22Rv1 (cell line): ENCODE data around the gene PRR33.

ENCODE experiments used
- ZFX ChIP-seq: fragments of 450-650 bp; IDR thresholded peaks from 2 replicates; pipeline ENCODE4 v1.6.1; 2017; ENCODE audit warnings: antibody characterized with exemption, borderline replicate concordance
- TF ChIP-seq, protein P1 (sequence below): fragments of 450-650 bp; IDR thresholded peaks from 2 replicates; pipeline ENCODE4 v1.5.1; 2017; ENCODE audit warnings: mild to moderate bottlenecking

DNA sequence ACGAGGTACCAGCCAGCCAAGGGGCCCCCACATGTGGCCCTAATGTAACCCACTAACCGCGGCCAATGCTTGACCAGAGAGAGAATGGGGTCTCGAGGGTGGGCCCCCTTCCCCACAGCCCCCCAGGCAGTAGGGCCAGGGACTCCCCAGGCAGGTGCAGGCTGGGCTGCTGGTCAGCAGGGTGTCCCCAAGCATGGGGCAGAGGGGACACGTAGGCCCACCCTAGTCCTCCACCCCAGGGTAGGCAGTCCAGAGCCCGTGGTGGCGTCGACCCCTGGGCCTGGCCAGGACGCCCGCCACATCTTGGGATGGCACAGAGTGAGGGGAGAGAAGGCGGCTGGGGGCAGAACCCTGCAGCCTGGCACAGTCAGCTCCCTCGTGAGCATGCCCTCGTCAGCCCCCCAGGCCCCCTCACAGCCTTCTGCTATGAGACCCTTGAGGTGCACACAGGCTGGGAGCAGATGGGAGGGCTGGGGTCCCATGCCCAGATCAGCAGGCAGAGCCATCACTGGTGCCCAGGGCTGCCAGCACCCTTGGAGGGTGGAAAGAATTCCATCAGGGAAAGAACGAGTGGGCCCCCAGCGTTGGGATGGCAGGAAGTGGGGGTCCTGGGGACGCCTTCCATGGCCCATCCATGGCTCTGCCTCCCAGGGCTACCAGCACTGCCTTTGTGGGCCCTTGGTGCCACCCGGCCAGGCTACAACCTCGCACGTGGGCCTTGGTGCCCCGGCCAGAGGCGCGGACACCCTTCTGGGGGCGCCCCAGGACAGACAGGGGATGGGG lies 33.9 kb upstream of the PRR33 start:
- TF ChIP-seq, protein P1, sequence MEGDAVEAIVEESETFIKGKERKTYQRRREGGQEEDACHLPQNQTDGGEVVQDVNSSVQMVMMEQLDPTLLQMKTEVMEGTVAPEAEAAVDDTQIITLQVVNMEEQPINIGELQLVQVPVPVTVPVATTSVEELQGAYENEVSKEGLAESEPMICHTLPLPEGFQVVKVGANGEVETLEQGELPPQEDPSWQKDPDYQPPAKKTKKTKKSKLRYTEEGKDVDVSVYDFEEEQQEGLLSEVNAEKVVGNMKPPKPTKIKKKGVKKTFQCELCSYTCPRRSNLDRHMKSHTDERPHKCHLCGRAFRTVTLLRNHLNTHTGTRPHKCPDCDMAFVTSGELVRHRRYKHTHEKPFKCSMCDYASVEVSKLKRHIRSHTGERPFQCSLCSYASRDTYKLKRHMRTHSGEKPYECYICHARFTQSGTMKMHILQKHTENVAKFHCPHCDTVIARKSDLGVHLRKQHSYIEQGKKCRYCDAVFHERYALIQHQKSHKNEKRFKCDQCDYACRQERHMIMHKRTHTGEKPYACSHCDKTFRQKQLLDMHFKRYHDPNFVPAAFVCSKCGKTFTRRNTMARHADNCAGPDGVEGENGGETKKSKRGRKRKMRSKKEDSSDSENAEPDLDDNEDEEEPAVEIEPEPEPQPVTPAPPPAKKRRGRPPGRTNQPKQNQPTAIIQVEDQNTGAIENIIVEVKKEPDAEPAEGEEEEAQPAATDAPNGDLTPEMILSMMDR: no peak
- TF ChIP-seq ZFX: no peak
